GM18861 (cell line): ENCODE results near the gene TRIM26.
"Not testable (repeated sequence)": the region's sequence is repeated elsewhere in the genome, so short reads cannot be mapped to it uniquely, and the experiment has no call there.

ENCODE experiments used
- ATAC-seq: cut with Tn5 transposase; IDR thresholded peaks from one replicate; pipeline ENCODE4 v1.9.1; 2021; ENCODE audit not compliant: unreplicated experiment

TRIM26 gene

GRCh38 chr6:30171677-30172471, 41.3 kb downstream of the TRIM26 start:
- no peak for ATAC-seq

GRCh38 chr6:30169658-30170614, 43.3 kb downstream of the TRIM26 start:
- ATAC-seq, result no peak

GRCh38 chr6:30168741-30169140, 44.5 kb downstream of the TRIM26 start:
- no peak for ATAC-seq

GRCh38 chr6:30167101-30167500, 46.1 kb downstream of the TRIM26 start:
- no peak for ATAC-seq

GRCh38 chr6:30165238-30165637, 48.0 kb downstream of the TRIM26 start:
- ATAC-seq, result not testable (repeated sequence)

DNA sequence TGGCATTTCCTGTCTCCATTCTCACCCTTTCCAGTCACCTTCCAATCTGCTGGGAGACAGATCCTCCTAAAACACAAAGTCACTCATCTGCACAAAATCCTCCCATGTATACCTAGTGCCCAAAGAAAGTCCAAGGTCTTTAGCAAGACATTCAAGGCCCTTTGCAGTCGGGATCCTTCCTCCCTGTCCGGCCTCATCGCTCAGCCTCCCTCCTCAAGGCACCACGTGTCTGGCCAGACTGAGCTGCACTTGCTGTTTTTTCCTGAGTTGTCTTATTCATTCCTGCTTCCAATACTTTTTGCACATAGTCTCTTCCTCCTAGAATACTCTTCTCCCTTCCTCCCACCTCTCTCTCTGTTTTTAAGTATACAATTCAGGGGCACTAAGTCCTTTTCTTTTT, 48.5 kb downstream of the TRIM26 start:
- ATAC-seq, result no peak

GRCh38 chr6:30163918-30164654, 49.1 kb downstream of the TRIM26 start:
- no peak for ATAC-seq

GRCh38 chr6:30163090-30163917, 49.9 kb downstream of the TRIM26 start, which contains the start of gene TRIM15:
TSS of gene TRIM15 (plus strand) at chr6:30163546. CDS start at chr6:30163685, 139 bp downstream.
- no peak for ATAC-seq

GRCh38 chr6:30162265-30163089, 50.7 kb downstream of the TRIM26 start:
- ATAC-seq, result no peak

DNA sequence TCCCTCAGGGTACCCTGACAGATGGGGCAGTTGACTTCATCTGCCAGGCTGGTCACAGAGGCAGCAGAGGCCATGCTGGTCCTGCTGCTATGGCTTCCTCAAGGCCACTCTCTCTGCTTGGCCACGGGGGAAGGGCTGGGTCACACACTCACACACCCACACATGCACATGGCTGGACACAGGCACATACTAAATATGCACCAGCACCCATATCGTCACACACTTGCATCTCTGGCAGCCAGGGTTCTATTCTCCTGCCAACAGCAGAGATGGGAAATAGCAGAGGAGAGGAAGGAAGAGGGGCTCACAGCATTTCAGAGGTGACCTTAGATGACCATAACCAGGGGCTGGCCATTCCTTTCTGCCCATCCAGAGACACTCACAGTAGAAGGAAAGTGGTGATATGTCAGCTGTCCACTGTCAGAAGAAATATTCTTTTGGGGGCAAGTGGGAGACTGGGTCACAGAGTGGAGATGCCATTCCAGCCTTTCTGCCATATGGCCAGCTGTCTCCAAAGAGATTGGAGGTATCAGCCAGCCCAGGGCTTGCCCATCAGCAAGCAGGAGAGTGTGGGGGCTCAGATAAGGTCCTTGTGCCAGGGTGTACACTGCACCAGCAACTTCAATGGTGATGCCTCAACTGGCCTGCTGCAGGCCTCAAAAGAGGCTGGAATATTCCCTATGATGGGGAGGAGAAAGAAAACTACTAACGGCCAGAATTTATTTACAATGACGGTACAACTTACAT, 52.2 kb downstream of the TRIM26 start, which contains the start of gene TRIM10:
TSS of gene TRIM10 (minus strand) at position 427 of the 747 bp plus-strand sequence. CDS start at position 74, 353 bp downstream.
- ATAC-seq, result no peak

- ATAC-seq, result no peak
Measured at GRCh38 chr6:30160008-30160784, 53.0 kb downstream of the TRIM26 start.

GRCh38 chr6:30158475-30159040, 54.6 kb downstream of the TRIM26 start:
- no peak for ATAC-seq

- no peak for ATAC-seq
Measured at GRCh38 chr6:30157999-30158398, 55.2 kb downstream of the TRIM26 start.

DNA sequence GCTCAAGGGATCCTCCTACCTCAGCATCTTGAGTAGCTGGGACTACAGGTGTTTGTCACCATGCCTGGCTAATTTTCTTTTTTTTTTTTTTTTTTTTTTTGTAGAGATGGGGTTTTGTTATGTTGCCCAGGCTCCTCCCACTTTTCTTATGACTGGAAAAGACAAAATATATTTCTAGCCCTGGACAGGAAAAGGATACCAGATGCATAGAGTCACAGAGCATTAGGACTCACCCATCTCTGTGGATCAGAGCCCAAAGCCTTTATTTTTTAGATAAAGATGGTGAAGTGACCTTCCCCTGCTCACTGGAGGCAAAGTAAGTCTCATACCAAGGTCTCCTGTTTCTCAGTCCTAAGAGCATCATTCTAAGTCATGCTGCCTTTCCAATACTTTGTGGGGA, 55.6 kb downstream of the TRIM26 start:
- no peak for ATAC-seq

DNA sequence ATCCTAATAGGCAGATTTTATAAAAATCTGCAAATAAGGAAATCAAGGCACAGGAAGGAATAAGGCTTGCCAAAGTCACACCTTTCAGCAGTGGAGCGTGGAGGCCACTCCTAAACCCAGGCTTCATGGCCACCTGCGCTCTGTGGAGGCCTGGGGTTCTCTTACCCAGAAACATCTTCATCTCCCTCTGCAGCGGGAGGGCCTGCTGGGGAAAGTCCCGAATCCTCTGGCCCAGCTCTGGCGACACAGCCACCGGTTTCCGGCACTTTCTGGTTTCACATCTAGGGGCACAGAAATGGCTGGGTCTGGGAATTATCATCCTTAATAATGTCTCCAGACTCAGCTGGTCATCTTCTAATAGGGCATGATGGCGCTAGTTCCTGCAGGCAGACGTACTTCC, 56.4 kb downstream of the TRIM26 start:
- ATAC-seq, result no peak

DNA sequence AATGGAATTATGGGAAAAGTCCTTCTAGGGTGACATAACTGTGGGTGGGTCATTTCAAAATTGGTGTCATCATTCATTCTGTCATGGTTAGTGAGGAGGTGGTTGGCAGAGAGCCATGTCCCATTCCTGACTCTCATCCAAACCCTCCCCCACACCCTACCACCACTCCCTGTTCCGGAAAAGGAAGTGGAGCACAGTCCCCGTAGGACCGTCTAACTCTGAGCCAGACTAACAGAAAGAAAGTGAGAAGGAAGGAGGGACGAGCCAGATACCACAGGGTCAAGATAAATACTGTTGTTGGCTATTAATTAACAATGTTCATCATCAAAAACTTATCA, 57.0 kb downstream of the TRIM26 start:
- ATAC-seq, result no peak

GRCh38 chr6:30155520-30156261, 57.5 kb downstream of the TRIM26 start:
- ATAC-seq, result no peak
